GM19463 (cell line): Measurements from ENCODE around the gene SLMAP.
A peak's percentile ranks its signal among the peaks of the same experiment; 100 is the strongest.

Source experiments
- ATAC-seq: cut with Tn5 transposase; IDR thresholded peaks from one replicate; pipeline ENCODE4 v1.9.1; 2021; ENCODE audit warnings: mild to moderate bottlenecking, moderate library complexity; ENCODE audit not compliant: unreplicated experiment

SLMAP gene

GRCh38 chr3:57746156-57747010 lies 9.7 kb upstream of the SLMAP start:
- ATAC-seq, result no peak

DNA sequence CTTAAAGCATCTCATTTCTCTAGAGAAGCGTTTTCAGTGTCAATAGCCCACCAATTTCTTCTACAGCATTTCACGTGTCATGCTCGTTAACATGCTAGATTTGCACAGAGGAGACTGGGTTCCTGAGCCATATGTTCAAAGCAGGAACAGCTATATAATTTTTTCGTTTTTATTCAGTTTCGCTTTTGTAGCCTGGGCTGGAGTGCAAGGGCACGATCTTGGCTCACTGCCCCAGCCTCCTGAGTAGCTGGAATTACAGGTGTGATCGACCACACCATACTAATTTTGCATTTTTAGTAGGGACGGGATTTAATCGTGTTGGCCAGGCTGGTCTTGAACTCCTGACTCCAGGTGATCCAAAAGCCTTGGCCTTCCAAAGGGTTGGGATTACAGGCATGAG lies 6.6 kb upstream of the SLMAP start:
- ATAC-seq, result no peak

GRCh38 chr3:57752307-57752706 lies 3.8 kb upstream of the SLMAP start:
- ATAC-seq, result no peak

GRCh38 chr3:57753016-57753415 lies 3.1 kb upstream of the SLMAP start:
- ATAC-seq, result no peak

- ATAC-seq, result no peak
These were observed 787 bp upstream of the SLMAP start for GRCh38 chr3:57755368-57755675.

- peak; percentile 17 for ATAC-seq
These were observed 656 bp downstream of the SLMAP start for GRCh38 chr3:57756528-57757401.

DNA sequence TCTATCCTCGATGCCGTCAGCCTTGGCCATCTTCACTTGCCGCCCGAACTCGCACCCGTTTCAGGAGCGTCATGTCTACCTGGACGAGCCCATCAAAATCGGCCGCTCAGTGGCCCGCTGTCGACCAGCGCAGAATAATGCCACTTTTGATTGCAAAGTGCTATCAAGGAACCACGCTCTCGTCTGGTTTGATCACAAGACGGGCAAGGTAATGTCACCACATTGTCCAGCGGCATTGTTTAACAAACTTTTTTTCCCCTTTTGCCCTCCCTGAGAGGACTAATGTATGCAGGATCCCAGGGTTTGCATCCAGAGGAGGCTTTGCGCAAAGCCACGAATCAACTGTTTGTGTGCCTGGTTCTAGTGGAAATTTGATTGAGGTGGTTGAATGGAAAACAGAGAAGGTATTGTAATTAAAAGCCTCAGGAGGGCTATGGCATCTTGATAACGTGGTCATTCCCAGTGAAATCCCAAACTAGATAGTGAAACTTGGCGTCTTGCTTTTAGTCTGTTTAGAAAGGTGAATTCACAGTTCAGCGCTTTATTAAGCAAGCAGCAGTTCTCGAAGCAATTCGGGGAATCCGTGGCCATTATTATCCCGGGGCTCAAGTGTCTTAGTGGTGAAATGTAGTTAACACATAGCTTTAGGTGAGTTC lies 1.7 kb downstream of the SLMAP start:
- no peak for ATAC-seq

DNA sequence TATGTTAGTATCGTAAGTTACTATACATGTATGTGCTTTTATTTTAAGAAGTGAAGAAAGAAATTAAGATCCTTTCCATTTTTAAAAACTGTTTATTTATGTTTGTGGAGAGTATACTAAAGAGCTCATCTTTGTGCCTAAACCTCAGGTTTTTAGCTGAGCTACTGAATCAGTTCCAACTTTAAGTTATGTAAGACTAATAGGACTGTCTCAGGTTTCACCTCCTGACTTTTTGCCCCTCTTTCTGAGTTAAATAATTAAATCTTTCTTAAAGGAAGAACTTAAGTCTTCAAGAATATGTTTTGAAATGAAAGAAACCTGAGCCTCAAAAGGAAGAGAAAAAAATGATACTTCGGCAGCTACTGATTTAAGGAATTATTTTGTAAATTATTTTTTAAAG lies 2.6 kb downstream of the SLMAP start:
- ATAC-seq, result no peak

DNA sequence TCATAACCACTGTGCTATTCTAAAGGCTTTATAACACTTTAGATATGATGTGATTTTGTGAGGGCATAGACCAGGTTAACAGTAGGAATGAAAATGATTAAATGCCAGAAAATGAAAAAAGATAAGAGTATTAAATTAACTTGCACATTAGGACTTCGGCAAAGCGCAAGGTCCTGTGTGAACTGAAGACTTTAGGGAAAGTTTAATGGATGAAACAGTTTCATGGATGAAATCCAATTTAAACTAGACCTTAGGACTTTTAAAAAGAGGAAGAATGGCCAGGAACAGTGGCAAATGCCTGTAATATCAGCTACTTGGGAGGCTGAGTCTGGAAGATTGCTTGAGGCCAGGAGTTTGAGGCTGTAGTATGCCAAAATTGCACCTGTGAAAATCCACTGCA lies 8.7 kb downstream of the SLMAP start:
- ATAC-seq, result no peak

DNA sequence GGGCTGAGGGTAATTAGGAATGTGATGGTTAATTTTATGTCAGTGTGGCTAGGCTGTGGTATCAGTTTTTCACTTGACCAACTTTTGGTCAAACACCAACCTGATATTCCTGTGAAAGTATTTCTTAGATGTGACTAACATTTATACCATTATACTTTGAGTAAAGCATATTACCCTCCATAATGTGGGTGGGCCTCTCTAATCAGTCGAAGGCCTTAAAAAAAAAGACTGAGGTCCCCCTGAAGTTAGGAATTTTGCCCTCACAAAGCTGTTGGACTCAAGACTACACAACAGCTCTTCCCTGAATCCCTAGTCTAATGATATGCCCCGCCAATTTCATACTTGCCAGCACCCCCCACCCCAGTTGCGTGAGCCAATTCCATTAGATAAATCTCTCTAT lies 12.5 kb downstream of the SLMAP start:
- ATAC-seq, result no peak

DNA sequence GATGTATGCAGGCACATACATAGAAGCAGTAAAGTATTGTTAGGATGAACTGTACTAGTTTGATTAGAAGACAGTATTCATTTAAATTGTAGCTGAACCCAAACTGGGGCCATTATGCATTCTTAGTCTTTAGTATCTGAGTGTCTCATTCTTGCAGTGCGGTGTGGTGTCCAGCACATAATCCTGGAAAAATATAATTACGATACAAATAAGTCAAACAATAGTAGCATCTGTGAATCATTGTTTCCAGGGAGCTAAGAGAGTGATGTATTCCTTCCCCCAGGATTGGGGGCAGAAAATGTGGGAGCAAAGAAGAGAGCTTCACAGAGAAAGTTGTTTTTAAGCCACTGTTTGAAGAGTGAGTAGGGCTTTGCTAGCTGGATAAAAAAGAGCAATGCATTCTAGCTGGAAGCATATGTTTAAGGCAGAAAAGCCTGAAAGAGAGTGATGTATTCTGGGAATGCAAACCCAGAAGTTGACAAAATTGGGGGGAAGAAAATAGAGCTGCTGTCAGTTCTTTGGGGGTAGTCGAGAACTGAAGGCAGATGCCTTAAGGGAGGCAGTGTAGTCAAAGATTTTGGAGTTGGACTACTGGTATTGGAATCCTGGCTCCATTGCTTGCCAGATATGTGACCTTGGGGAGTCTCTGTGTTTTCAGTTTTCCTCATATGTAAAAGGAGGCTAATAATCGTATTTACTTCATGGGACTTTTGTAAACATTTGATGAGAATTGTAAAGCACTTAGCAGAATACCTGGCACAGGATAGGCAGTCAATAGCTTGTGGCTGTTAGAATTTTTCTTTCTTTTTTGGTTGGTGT lies 14.1 kb downstream of the SLMAP start:
- no peak for ATAC-seq

GRCh38 chr3:57772251-57772650 lies 16.1 kb downstream of the SLMAP start:
- no peak for ATAC-seq

- ATAC-seq, result no peak
These were observed 21.7 kb downstream of the SLMAP start for GRCh38 chr3:57777774-57778173.

- no peak for ATAC-seq
These were observed 22.4 kb downstream of the SLMAP start for GRCh38 chr3:57778494-57778893.

GRCh38 chr3:57779666-57780065 lies 23.6 kb downstream of the SLMAP start:
- no peak for ATAC-seq

DNA sequence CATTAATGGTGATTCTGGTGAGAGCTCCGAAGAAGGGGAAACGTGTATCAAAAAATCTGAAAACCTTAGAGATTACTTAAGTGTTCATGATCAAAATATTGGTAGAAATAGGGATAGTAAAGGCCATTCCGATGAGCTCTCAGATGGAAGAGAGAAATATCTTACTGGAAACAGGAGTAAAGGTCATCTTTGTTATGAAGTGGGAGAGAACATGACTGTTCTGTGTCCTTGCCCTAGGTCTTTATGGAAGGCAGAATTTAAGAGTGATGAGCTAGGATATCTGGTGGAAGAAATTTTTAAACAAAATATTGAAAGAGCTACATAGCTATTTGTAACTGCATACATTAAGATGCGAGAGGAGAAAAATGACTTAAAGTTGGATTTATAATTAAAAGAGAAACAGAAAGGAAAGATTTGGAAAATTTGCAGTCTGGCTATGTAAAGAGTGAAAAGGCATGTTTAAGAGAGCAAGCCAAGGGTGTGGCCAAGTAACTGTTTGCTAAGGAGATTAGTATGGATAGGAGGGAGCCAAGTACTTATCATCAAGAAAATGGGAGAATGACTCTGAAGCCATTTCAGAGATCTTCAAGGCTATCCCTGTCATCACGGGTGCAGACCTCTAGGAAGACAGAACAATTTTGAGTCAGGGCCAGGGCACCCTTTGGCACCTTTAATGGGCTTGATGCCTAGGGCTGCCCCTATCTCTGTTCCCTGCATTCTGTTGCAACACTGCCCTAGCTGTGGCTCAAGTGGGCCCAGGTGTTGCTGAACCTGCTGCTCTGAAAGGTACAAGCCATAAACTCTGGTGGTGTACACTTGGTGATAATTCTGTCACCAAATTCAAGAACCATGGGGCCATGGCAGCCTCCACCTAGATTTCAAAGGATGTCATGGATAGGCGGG lies 27.3 kb downstream of the SLMAP start:
- no peak for ATAC-seq

DNA sequence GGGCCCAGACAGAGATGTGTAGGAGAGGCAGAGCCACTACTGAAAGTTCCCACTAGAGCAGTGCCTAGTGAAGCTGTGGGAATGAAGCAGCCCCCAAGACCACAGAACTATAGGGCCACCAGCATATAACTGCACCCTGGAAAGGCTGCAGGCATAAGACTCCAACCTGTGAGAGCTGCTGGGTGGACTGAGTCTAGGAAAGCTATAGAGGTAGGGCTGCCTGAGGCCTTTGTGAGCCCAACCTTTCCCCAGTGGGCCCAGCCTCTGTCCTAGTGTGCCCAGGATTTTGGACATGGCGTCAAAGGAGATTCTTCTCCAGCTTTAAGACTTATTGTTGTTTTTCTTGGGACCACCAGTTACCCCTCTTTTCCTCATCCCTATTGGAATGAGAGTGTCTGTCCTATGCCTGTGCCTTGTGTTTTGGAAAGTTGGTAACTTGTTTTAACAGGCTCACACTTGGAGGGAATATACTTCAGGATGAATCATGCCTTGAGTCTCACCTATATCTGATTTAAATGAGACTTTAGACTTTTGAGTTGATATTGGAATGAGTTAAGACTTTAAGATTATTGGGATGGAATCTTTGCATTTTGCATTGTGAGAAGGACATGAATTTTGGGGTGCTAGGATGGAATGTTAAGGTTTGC lies 28.1 kb downstream of the SLMAP start:
- no peak for ATAC-seq

- ATAC-seq, result no peak
These were observed 29.3 kb downstream of the SLMAP start for GRCh38 chr3:57785446-57785845.

DNA sequence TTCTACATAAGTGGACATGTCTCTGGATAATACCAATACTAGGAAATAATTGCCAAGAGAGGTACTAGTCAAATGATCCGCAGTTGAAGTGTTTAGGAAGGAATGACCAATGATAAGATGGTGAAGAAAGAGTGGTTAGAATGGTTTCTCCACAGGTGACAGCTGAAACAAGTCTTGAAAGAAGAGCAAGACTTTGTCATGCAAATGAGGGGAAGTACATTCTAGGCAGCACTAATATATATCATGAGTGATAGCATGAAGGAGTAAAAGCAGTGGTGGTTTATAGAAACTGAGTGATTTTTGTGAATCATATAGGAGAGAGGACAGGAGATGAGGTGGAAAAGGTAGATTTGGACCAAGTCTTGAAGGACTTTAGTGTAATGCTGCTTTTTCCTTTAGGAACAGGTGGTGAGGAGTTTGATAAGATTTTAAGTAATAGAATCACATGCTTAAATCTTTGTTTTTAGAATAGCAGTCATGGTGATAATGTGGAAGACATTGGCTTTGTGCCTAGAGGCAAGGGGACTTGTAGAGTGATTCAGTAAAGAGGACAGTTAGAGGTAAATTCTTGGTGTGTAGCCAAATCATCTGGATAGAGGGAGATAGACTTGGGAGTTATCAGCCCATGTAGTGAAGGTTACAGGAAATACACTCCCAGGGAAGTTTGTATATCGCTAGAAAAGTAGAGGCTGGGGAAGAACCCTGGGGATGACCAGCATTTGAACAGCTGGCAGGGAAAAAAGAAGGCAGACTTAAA lies 31.9 kb downstream of the SLMAP start:
- ATAC-seq, result peak; percentile 98
